HG02571 (cell line): ENCODE data around the gene HDAC2.
A peak's percentile ranks its signal among the peaks of the same experiment; 100 is the strongest.
"Not testable (repeated sequence)": the region's sequence is repeated elsewhere in the genome, so short reads cannot be mapped to it uniquely, and the experiment has no call there.

Source experiments
- ATAC-seq: cut with Tn5 transposase; IDR thresholded peaks from one replicate; pipeline ENCODE4 v1.9.1; 2021; ENCODE audit warnings: mild to moderate bottlenecking, moderate library complexity; ENCODE audit not compliant: unreplicated experiment

Gene HDAC2

DNA sequence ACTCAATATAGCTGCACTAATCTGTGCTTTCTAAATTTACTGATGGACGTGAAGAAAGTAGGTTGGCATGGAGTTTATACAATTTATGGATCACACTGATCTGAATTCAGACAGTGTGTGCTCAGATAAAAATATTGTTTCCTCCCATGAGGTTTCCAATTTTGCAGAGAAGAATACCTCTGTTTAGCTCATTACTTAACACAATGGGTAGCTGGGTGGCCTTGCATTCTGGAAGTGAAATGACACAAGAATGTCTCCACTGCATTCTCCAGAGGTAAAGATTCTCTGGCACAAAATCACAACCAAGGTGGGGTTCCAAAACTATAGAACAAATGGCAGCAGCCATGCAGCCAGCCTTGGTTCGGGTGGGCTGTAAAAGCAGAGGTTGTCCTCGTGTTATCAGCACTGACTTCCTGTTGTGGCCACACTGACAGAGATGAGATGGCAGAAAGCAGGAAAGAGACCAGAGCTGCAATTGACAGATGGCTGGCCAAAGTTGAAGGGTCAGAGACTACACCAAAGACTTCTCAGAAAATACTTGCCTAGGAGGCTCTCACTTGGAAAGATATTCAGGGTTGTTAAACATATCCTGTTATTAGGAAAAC, 50.2 kb downstream of the HDAC2 start:
- ATAC-seq, result peak; percentile 73

DNA sequence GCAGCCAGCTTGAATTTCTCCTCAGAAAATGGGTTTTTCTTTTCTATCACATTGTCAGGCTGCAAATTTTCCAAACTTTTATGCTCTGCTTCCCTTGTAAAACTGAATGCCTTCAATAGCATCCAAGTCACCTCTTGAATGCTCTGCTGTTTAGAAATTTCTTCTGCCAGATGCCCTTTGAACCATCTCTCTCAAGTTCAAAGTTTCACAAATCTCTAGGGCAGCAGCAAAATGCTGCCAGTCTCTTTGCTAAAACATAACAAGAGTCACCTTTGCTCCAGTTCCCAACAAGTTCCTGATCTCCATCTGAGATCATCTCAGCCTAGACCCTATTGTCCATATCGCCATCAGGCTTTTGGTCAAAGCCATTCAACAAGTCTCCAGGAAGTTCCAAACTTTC, 60.7 kb downstream of the HDAC2 start:
- ATAC-seq, result not testable (repeated sequence)

- no peak for ATAC-seq
Measured at GRCh38 chr6:113909224-113909856, 61.6 kb downstream of the HDAC2 start.

DNA sequence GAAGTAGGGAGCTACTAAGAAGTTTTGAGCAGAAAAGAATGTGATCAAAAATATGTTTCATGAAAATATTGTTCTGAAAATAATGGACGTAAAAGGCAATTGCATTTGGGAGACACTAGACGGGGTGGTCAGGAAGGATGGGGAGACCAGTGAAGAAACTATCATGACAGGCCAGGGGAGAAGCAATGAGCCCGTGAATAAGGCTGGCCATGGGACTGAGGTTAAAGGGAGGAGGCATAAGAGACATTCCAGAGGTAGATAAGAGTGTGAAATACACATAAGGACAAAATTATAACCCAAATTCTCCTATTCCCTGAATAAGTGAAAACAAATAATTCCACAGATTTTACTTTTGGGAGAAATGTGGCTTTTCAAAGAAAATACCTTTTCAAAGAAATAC, 62.1 kb downstream of the HDAC2 start:
- no peak for ATAC-seq

DNA sequence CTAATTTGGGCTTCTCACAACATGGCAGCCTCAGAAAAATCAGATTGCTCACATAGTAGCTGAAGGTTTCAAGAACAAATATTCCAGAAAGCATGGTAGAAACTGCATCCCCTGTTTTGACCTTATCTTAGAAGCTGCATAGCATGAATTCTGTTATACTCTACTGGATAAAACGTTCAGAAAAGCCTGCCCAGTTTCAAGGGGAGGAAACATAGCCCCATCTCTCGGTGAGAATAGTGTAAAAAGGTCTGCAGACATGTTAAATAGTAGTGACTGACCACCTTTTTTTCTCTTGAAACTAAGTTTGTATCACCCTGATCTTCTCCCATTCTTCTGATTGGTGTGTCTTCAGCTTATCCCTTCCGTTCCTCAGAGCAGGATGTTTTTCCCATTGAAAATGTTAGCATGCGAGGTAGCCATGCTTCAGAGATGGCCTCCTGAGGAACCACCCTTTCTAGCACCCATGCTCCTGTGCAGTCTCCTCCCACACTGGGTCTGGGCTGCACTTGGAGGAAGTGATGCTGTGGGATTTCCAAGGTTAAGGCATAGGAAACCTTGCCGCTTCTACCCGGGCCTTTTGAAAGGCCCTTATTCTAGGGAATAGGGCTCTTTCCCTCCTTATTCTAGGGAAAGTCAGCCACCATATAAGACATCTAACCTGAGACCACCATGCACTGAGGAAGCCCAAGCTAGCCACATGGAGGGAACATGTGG, 63.7 kb downstream of the HDAC2 start:
- no peak for ATAC-seq

DNA sequence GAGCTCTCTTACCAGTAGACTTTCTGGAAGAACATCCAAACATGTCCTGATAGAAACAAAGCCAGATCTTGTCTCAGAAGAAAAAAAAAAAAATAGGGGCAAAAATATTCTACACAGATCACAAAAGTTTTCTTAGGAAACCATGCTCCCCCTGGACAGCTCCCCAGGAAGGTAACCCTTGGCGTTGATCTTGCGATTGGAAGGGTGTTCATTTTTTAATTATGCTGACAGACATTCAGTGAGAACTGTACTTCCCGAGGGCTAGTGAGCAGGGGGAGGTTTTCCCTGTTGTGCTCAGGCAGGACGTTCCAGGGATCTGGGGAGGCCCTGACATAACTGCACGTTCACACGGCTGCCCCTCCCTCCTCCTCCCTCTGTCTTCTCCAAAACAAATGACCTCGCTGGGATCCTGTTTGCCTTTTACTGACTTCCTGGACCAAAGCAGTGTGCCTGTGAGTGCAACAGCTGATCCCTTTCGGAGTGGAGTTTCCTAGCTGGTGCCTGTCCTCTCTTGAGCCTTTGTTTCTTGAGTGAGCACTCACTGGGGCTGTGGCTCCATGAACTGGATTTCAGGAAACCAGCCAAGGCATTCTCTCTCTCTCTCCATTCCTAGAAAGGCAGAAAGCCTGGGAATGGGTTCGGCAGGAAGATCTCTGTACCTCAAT, 67.2 kb downstream of the HDAC2 start:
- ATAC-seq, result no peak

DNA sequence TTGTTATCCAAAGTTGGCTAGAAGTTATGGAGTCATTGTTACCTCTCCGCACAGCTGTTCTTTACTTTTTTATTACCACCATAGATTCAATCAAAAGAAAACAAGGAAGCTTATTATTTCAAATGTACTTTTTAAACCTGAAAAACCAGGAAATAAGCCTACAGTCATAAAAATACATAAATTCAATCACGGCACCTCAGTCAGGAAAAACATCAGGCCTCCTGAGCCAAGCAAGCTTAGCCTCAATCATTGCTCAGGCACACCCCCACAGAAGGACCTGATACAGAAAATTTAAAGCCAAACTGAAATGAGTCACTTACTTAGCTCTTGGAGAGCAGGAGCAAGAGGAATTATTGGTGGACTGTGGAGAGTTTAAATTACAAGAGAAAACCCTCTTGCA, 69.5 kb downstream of the HDAC2 start:
- ATAC-seq, result no peak

DNA sequence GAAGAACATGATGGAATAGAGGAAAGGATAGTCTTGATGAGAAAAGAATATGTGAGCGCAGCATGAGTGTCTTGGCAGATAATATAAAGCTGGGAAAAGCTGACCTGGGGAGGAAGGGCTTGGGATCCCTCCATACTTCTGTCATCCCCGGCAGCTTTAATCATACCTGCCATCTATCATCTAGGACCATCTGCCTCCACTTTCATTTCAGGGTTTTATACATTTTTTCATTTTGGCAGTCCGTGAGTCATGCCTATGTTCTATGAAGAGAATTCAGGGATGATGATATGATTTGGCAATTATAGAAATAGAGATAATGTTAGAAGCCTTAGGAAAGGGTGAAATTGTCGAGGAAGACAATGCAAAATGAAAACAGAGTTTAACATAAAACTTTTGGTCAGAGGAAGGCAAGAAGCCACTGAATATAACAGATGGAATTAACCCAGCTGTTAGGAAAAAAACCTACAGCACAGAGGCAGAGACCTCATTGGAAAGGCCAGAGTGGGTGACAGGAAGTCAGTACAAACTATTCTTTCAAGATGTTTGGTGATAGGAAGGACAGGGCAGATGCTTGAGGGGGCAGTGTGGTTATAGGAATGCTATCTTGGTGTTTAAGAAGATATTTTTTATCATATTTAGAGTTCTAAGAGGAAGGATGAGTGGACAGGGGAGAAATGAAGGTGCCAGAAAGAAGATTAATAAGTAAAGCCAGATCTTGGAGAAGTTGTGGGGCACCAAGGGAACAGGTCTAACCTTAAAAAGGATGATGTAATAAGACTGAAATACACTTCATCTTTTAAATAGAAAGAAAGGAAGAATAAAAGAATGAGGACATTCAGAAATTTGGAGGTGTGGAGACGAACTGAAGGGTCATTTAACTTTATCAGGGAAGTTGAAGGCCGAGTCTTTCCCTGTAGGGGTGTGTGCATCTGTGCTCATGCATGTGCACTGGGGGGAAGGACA, 76.0 kb downstream of the HDAC2 start:
- no peak for ATAC-seq

GRCh38 chr6:113893866-113894265, 77.1 kb downstream of the HDAC2 start:
- ATAC-seq, result no peak

- ATAC-seq, result no peak
Measured at GRCh38 chr6:113893451-113893850, 77.5 kb downstream of the HDAC2 start.

- ATAC-seq, result no peak
Measured at GRCh38 chr6:113888956-113889630, 81.9 kb downstream of the HDAC2 start.

GRCh38 chr6:113888493-113888892, 82.5 kb downstream of the HDAC2 start:
- ATAC-seq, result no peak

GRCh38 chr6:113886512-113886911, 84.4 kb downstream of the HDAC2 start:
- ATAC-seq, result no peak

- ATAC-seq, result no peak
Measured at GRCh38 chr6:113884011-113884410, 86.9 kb downstream of the HDAC2 start.
